HEK293 (cell line): ENCODE data around the gene RILPL1.
"Not testable (repeated sequence)": the region's sequence is repeated elsewhere in the genome, so short reads cannot be mapped to it uniquely, and the experiment has no call there.

Source experiments
- CTCF ChIA-PET: fragments of 350-600 bp; formaldehyde crosslinking; extraction: SDS; loops from one replicate; lab custom pipeline; 2021; ENCODE audit warnings: antibody characterized with exemption; lab: Yijun Ruan, JAX
- POLR2A ChIA-PET: fragments of 300-600 bp; formaldehyde crosslinking; extraction: SDS; loops from one replicate; lab custom pipeline; 2020; ENCODE audit warnings: antibody characterized with exemption, inconsistent platforms; lab: Yijun Ruan, JAX
- H3K27ac ChIP-seq: fragments of 200-500 bp; sonication (Bioruptor generic); 2 replicates; pipeline ENCODE4 v1.5.1; 2014; ENCODE audit warnings: low read depth, low read length, control low read depth, inconsistent platforms; ENCODE audit errors: extremely low read depth
- H3K36me3 ChIP-seq, 2 experiments: fragments of 200-500 bp in 1 of 2; sonication (Bioruptor generic) in 1 of 2; 1 replicate in 1 of 2; 2 replicates in 1 of 2; pipeline ENCODE4 v1.5.1; 2014 to 2017; ENCODE audit warnings: inconsistent platforms in 2 of 2, low read length in 2 of 2; ENCODE audit not compliant: control insufficient read depth in 2 of 2, insufficient read depth in 1 of 2
- H3K4me1 ChIP-seq: fragments of 200-500 bp; sonication (Bioruptor generic); 2 replicates; pipeline ENCODE4 v1.5.1; 2014; ENCODE audit warnings: mild to moderate bottlenecking, low read length, inconsistent platforms; ENCODE audit not compliant: control insufficient read depth, insufficient read depth
- H3K4me3 ChIP-seq: 2 replicates; pipeline ENCODE4 v1.5.1; 2011; ENCODE audit warnings: low read depth, mild to moderate bottlenecking, control low read depth, low read length, moderate library complexity
- H3K9me3 ChIP-seq: fragments of 200-500 bp; sonication (Bioruptor generic); 2 replicates; pipeline ENCODE4 v1.5.1; 2014; ENCODE audit warnings: low read depth, low read length, inconsistent platforms; ENCODE audit not compliant: control insufficient read depth, insufficient read depth
- SP3 ChIP-seq: fragments of 450-650 bp; formaldehyde crosslinking; IDR thresholded peaks from 2 replicates; pipeline ENCODE4 v1.5.1; 2016; ENCODE audit warnings: missing biosample characterization, missing genetic modification characterization
- ZFP69B ChIP-seq: fragments of 450-650 bp; formaldehyde crosslinking; IDR thresholded peaks from 2 replicates; pipeline ENCODE4 v1.5.1; 2016; ENCODE audit warnings: missing biosample characterization, missing genetic modification characterization
- ZNF121 ChIP-seq: fragments of 450-650 bp; formaldehyde crosslinking; IDR thresholded peaks from 2 replicates; pipeline ENCODE4 v1.5.1; 2016; ENCODE audit warnings: missing biosample characterization, missing genetic modification characterization
- ZNF202 ChIP-seq: fragments of 450-650 bp; formaldehyde crosslinking; IDR thresholded peaks from 2 replicates; pipeline ENCODE4 v1.5.1; 2016; ENCODE audit warnings: missing biosample characterization, missing genetic modification characterization, borderline replicate concordance
- ZNF335 ChIP-seq: fragments of 450-650 bp; formaldehyde crosslinking; conservative IDR thresholded peaks from 2 replicates; pipeline ENCODE4 v1.5.1; 2016; ENCODE audit warnings: missing biosample characterization, missing genetic modification characterization
- ZNF549 ChIP-seq: fragments of 450-650 bp; IDR thresholded peaks from 2 replicates; pipeline ENCODE4 v1.5.1; 2018; ENCODE audit warnings: missing biosample characterization, missing genetic modification characterization, mild to moderate bottlenecking, inconsistent platforms, moderate library complexity
- ZNF571 ChIP-seq: fragments of 450-650 bp; formaldehyde crosslinking; IDR thresholded peaks from 2 replicates; pipeline ENCODE4 v1.5.0; 2017; ENCODE audit warnings: missing biosample characterization, missing genetic modification characterization
- ZNF585B ChIP-seq: fragments of 450-650 bp; formaldehyde crosslinking; IDR thresholded peaks from 2 replicates; pipeline ENCODE4 v1.5.1; 2016; ENCODE audit warnings: missing biosample characterization, missing genetic modification characterization
- ZNF660 ChIP-seq: fragments of 450-650 bp; IDR thresholded peaks from 2 replicates; pipeline ENCODE4 v1.5.1; 2018; ENCODE audit warnings: missing biosample characterization, mild to moderate bottlenecking, missing genetic modification characterization
- ZSCAN30 ChIP-seq: fragments of 450-650 bp; IDR thresholded peaks from 2 replicates; pipeline ENCODE4 v1.5.1; 2018; ENCODE audit warnings: missing biosample characterization, mild to moderate bottlenecking, missing genetic modification characterization, moderate library complexity

The RILPL1 gene

DNA sequence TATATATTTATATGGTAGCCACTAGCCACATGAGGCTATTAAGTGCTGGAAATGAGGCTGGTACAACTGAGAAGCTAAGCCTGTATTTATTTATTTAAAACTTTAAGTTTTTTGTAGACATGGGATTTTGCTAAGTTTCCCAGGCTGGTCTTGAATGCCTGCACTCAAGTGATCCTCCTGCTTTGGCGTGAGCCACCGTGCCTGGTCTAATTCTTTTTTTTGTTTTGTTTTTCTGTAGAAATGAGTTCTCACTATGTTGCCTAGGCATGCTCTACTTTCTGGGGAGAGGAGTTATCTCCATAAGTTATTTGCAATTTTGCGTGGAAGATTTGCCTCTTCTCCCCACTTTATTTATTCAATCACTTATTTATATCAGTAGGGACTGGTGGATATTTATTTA lies 80.4 kb downstream of the RILPL1 start:
- CTCF ChIA-PET = no interaction called here
- Histone ChIP-seq H3K4me1 (no peaks in the 10 kb centered on the region), H3K36me3 (no peaks in the 10 kb centered on the region), H3K27ac (no peak overlapping the region), H3K4me3 (no peak overlapping the region), H3K9me3 (no peaks in the 10 kb centered on the region)
- POLR2A ChIA-PET = no interaction called here
- TF ChIP-seq ZSCAN30 (tag by site-specific recombination) = no peak
- no peak for TF ChIP-seq ZNF660 (tag by site-specific recombination)
- TF ChIP-seq ZNF585B (tag by site-specific recombination) = no peak

DNA sequence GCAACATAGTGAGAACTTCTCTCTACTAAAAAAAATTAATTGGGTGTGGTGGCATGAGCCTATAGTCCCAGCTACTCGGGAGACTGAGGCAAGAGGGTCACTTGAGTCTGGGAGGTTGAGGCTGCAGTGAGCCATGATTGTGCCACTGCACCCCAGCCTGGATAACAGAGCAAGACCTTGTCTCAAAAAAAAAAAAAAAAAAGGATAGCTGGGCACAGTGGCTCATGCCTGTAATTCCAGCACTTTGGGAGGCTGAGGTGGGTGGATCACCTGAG lies 81.3 kb downstream of the RILPL1 start:
- H3K4me1 ChIP-seq, CTCF ChIA-PET, H3K36me3 ChIP-seq, H3K4me3 ChIP-seq, H3K27ac ChIP-seq, H3K9me3 ChIP-seq: not testable (repeated sequence)
- POLR2A ChIA-PET = interaction anchor here (0.6 to 1.4 kb wide), 7 partner anchors 25 to 318 kb away, joined by 3 to 8 read pairs (median 4); partner anchors contain the start of genes SBNO1 and TMED2

DNA sequence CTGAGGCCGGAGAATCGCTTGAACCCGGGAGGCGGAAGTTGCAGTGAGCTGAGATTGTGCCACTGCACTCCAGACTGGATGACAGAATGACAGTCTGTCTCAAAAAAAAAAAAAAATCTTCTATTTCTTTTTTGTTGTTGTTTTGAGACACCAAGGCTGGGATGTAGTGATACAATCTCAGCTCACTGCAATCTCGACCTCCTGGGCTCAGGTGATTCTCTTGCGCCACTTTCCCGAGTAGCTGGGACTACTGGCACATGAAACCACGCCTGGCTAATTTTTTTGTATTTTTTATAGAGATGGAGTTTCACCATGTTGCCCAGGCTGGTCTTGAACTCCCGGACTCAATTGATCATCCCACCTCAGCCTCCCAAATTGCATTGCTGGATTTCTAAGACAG lies 82.9 kb downstream of the RILPL1 start:
- no peaks in the 10 kb centered on the region for H3K9me3 ChIP-seq
- no peak for TF ChIP-seq ZNF549
- ChIA-PET CTCF (no interaction called here), POLR2A (interaction anchor here (0.5 to 1.4 kb wide), 4 partner anchors 94 to 1465 kb away, joined by 3 read pairs; partner anchors contain the start of gene TMED2)
- no peak overlapping the region for H3K4me3 ChIP-seq
- no peaks in the 10 kb centered on the region for H3K36me3 ChIP-seq
- peaks cover 7% of the 10 kb centered on the region; the same call in 1 of the 2 replicates for H3K4me1 ChIP-seq
- H3K27ac ChIP-seq = no peak overlapping the region

DNA sequence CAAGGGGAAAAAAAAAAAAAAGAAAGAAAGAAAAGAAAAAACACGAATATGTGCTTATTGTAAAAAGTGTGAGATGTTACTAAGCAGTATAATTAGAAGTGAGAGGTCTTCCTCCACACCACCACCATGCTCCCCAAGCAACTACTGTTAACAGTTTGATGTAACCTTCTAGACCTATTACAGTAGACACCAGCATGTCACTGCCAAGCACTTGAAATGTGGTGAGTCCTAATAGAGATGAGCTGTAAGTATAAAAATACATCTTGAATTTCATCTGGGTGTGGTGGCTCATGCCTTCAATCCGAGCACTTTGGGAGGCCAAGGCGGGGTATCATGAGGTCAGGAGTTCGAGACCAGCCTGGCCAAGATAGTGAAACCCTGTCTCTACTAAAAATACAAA lies 83.7 kb downstream of the RILPL1 start:
- Histone ChIP-seq H3K27ac (no peak overlapping the region), H3K4me3 (no peak overlapping the region)
- ChIA-PET CTCF (no interaction called here), POLR2A (interaction anchor here (0.6 kb wide), 1 partner anchor 154 kb away, joined by 3 read pairs; no protein-coding TSS in a partner anchor)
- TF ChIP-seq ZNF202 (tag by site-specific recombination) = no peak
- TF ChIP-seq ZNF335 = peak; percentile 50
- TF ChIP-seq, all 188 proteins: peak for 1
- peaks cover 7% of the 10 kb centered on the region; the same call in 1 of the 2 replicates for H3K4me1 ChIP-seq
- no peaks in the 10 kb centered on the region for H3K9me3 ChIP-seq
- no peaks in the 10 kb centered on the region for H3K36me3 ChIP-seq

DNA sequence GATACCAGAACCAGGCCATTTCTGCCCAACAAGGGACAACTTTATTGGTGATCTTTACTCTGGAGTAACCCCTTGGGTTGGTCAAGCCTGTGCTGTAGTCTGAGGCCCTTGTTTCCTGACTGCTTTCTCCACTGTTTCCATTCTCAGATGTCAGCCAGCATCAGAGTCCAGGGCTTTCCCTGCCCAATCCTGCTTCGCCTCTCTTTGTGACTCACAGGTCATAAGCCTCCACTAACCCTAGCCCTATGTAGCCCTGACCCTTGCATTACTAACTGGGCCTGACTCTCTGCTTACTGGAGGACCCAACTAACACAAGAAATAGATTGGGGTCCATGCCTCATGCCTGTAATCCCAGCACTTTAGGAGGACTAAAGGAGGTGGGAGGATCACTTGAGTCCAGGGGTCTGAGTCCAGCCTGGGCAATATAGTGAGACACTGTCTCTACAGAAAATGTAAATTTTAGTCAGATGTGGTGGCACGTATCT lies 84.2 kb downstream of the RILPL1 start:
- POLR2A ChIA-PET = interaction anchor here (0.6 to 1.1 kb wide), 2 partner anchors 9 to 154 kb away, joined by 3 to 5 read pairs; partner anchors contain the start of gene SNRNP35
- H3K4me1 ChIP-seq = peaks cover 7% of the 10 kb centered on the region; the same call in 1 of the 2 replicates

DNA sequence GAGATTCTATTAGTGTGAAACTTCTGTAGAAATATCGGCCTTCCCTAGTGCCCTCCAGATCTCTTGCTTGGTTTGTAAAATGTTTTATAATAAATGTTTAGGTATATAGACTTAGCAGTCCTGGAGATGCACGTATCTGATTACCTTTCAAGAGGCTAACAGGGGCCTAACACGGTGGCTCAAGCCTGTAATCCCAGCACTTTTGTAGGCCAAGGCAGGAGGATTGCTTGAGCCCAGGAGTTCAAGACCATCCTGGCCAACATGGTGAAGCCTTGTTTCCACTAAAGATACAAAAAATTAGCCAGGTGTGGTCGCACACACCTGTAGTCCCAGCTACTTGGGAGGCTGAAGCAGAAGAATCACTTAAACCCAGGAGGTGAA lies 87.2 kb downstream of the RILPL1 start:
- Histone ChIP-seq H3K4me1 (peaks cover 7% of the 10 kb centered on the region; the same call in 1 of the 2 replicates), H3K36me3 (no peaks in the 10 kb centered on the region), H3K9me3 (no peaks in the 10 kb centered on the region), H3K27ac (peak overlapping the region; percentile 61), H3K4me3 (no peak overlapping the region)
- ChIA-PET POLR2A (interaction anchor here (0.7 to 1.0 kb wide), 3 partner anchors 10 to 36 kb away, joined by 3 read pairs; partner anchors contain the start of gene RILPL2), CTCF (interaction anchor here (0.6 kb wide), 1 partner anchor 62 kb away, joined by 4 read pairs; no protein-coding TSS in a partner anchor)
- TF ChIP-seq ZNF571 (tag by site-specific recombination) (no peak), ZNF335 (peak; percentile 18; the same call in 1 of the 2 replicates)

More for the DNA sequence above, 84.2 kb downstream of the RILPL1 start:
- Histone ChIP-seq H3K9me3 (no peaks in the 10 kb centered on the region), H3K27ac (no peak overlapping the region), H3K36me3 (no peaks in the 10 kb centered on the region), H3K4me3 (no peak overlapping the region)
- TF ChIP-seq ZFP69B (no peak), SP3 (no peak), ZNF121 (tag by site-specific recombination) (0 out of 2 replicates have a peak, but pooled peaks have one; percentile 33)
- CTCF ChIA-PET = no interaction called here
